Endothelial cell of umbilical vein (primary cell): Measurements from ENCODE around the gene AK9.

ENCODE experiments used
- EZH2 ChIP-seq: IDR thresholded peaks from 2 replicates; pipeline ENCODE4 v1.6.1; 2012; ENCODE audit warnings: borderline replicate concordance, low read depth, mild to moderate bottlenecking, moderate library complexity, low read length, inconsistent platforms; ENCODE audit not compliant: severe bottlenecking
- TF ChIP-seq, protein P1 (sequence below), 2 donors: IDR thresholded peaks; 1 replicate in 1 of 2; 2 replicates in 1 of 2; pipeline ENCODE4 v1.5.1; 2011; ENCODE audit warnings: low read length in 2 of 2, mild to moderate bottlenecking in 2 of 2, moderate library complexity in 2 of 2, control low read depth in 1 of 2, inconsistent platforms in 1 of 2, low read depth in 1 of 2; ENCODE audit not compliant: insufficient read depth in 1 of 2; ENCODE audit errors: extremely low read depth in 1 of 2

DNA sequence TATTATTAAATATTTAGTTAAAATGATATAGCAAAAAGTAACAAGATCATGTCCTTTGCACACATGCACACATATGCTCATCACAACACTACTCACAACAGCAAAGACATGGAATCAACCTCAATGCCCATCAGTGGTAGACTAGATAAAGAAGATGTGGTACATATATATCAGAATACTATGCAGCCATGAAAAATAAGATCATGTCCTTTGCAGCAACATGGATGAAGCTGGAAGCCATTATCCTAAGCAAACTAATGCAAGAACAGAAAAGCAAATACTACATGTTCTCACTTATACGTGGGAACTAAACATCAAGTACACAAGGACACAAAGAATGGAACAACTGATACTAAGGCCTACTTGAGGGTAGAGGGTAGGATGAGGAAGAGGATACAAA, 14.3 kb downstream of the AK9 start:
- TF ChIP-seq, protein P1, sequence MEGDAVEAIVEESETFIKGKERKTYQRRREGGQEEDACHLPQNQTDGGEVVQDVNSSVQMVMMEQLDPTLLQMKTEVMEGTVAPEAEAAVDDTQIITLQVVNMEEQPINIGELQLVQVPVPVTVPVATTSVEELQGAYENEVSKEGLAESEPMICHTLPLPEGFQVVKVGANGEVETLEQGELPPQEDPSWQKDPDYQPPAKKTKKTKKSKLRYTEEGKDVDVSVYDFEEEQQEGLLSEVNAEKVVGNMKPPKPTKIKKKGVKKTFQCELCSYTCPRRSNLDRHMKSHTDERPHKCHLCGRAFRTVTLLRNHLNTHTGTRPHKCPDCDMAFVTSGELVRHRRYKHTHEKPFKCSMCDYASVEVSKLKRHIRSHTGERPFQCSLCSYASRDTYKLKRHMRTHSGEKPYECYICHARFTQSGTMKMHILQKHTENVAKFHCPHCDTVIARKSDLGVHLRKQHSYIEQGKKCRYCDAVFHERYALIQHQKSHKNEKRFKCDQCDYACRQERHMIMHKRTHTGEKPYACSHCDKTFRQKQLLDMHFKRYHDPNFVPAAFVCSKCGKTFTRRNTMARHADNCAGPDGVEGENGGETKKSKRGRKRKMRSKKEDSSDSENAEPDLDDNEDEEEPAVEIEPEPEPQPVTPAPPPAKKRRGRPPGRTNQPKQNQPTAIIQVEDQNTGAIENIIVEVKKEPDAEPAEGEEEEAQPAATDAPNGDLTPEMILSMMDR (IDR thresholded peaks at IDR 0.05; ENCODE audit: extremely low read depth in 1 of 2, insufficient read depth in 1 of 2, low read depth in 1 of 2, low read length in 2 of 2): no peak
- TF ChIP-seq EZH2: no peak
